HEK293T (cell line): ENCODE data around the gene TSEN54.

Experiments
- ARNT ChIP-seq: fragments of 450-650 bp; IDR thresholded peaks from 2 replicates; pipeline ENCODE4 v1.6.1; 2017; ENCODE audit warnings: mild to moderate bottlenecking
- BHLHE40 ChIP-seq: fragments of 450-650 bp; IDR thresholded peaks from 2 replicates; pipeline ENCODE4 v1.6.1; 2016; ENCODE audit warnings: mild to moderate bottlenecking, moderate library complexity, borderline replicate concordance
- CTBP1 ChIP-seq: fragments of 450-650 bp; IDR thresholded peaks from 2 replicates; pipeline ENCODE4 v1.6.1; 2016; ENCODE audit warnings: borderline replicate concordance
- ELF4 ChIP-seq: fragments of 450-650 bp; IDR thresholded peaks from 2 replicates; pipeline ENCODE4 v1.6.1; 2017; ENCODE audit warnings: antibody characterized with exemption
- FOXA1 ChIP-seq: fragments of 450-650 bp; IDR thresholded peaks from 2 replicates; pipeline ENCODE4 v1.6.1; 2016; ENCODE audit warnings: mild to moderate bottlenecking
- HDGF ChIP-seq: fragments of 450-650 bp; IDR thresholded peaks from 2 replicates; pipeline ENCODE4 v1.6.1; 2017; ENCODE audit warnings: antibody characterized with exemption, borderline replicate concordance
- L3MBTL2 ChIP-seq: fragments of 450-650 bp; conservative IDR thresholded peaks from 2 replicates; pipeline ENCODE4 v1.6.1; 2016; ENCODE audit warnings: mild to moderate bottlenecking
- PKNOX1 ChIP-seq: fragments of 450-650 bp; IDR thresholded peaks from 2 replicates; pipeline ENCODE4 v1.6.1; 2016
- SP1 ChIP-seq: fragments of 450-650 bp; IDR thresholded peaks from 2 replicates; pipeline ENCODE4 v1.6.1; 2017
- SUZ12 ChIP-seq: fragments of 450-650 bp; IDR thresholded peaks from 2 replicates; pipeline ENCODE4 v1.6.1; 2016; ENCODE audit warnings: mild to moderate bottlenecking
- TARDBP ChIP-seq: fragments of 450-650 bp; IDR thresholded peaks from 2 replicates; pipeline ENCODE4 v1.6.1; 2016
- ZNF384 ChIP-seq: fragments of 450-650 bp; IDR thresholded peaks from 2 replicates; pipeline ENCODE4 v1.6.1; 2016

GRCh38 chr17:75518201-75518600, 1.9 kb downstream of the TSEN54 start:
- TF ChIP-seq SUZ12: no peak
- no peak for TF ChIP-seq CTBP1
- no peak for TF ChIP-seq BHLHE40
- no peak for TF ChIP-seq FOXA1
- TF ChIP-seq PKNOX1: no peak
- no peak for TF ChIP-seq ZNF384
- TF ChIP-seq SP1: no peak
- no peak for TF ChIP-seq ARNT
- TF ChIP-seq TARDBP: no peak
- TF ChIP-seq ELF4: no peak
- TF ChIP-seq L3MBTL2: no peak
- no peak for TF ChIP-seq HDGF
